Stimulated activated CD4-positive, alpha-beta T cell treated with anti-CD3 and anti-CD28 coated beads, TNF-alpha, amount 100 ng/mL, for 48 hours (primary cell): ENCODE measurements around the gene ZFYVE1.
"Not testable (repeated sequence)": the region's sequence is repeated elsewhere in the genome, so short reads cannot be mapped to it uniquely, and the experiment has no call there.

Source experiments
- DNase-seq, 3 donors: peaks; one replicate each; pipeline ENCODE4 v3.0.0-alpha.2; 2020; ENCODE audit warnings: low read depth in 3 of 3

The ZFYVE1 gene, protein sequence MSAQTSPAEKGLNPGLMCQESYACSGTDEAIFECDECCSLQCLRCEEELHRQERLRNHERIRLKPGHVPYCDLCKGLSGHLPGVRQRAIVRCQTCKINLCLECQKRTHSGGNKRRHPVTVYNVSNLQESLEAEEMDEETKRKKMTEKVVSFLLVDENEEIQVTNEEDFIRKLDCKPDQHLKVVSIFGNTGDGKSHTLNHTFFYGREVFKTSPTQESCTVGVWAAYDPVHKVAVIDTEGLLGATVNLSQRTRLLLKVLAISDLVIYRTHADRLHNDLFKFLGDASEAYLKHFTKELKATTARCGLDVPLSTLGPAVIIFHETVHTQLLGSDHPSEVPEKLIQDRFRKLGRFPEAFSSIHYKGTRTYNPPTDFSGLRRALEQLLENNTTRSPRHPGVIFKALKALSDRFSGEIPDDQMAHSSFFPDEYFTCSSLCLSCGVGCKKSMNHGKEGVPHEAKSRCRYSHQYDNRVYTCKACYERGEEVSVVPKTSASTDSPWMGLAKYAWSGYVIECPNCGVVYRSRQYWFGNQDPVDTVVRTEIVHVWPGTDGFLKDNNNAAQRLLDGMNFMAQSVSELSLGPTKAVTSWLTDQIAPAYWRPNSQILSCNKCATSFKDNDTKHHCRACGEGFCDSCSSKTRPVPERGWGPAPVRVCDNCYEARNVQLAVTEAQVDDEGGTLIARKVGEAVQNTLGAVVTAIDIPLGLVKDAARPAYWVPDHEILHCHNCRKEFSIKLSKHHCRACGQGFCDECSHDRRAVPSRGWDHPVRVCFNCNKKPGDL

DNA sequence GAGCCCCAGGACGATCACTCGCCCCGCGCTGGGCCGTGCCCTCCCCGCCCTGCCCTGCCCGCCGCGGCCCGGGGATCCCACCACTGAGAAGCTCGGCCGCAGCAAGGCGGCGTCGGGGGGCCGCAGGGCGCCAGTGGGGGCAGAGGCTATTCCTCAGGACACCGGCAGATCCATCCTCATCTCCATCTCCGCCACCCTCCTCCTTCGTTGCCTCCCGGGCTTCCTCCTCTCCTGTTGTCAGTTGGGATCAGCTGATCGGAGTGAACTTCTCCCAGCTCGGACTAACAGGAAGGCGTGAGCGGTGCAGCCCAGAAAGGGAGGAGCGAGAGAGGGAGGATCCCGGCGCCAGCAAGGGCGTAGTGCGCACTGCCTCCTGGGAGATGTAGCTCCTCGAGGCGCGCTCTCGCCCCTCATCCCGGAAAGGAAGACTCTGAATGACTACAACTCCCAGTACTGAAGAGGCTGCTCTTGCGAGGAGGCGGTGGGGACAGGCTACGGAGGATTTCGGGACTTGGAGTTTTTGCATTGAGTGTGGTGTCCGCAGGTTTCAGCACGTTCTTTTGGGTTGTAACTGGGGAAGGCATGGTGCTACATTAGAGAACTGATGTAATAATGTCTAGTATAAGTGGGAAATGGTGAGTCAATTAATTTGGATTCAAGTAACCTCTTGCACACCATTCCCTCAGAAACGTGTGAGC is at the start of gene ZFYVE1:
ZFYVE1 (minus strand) TSS at position 262 of the 698 bp plus-strand sequence. CDS start 2,598 bp downstream, outside the sequence.
- peak; percentile 85 to 91 (median 86) for DNase-seq

- DNase-seq = no peak
These were observed 42.7 kb upstream of the ZFYVE1 start for GRCh38 chr14:73069585-73069984.

DNA sequence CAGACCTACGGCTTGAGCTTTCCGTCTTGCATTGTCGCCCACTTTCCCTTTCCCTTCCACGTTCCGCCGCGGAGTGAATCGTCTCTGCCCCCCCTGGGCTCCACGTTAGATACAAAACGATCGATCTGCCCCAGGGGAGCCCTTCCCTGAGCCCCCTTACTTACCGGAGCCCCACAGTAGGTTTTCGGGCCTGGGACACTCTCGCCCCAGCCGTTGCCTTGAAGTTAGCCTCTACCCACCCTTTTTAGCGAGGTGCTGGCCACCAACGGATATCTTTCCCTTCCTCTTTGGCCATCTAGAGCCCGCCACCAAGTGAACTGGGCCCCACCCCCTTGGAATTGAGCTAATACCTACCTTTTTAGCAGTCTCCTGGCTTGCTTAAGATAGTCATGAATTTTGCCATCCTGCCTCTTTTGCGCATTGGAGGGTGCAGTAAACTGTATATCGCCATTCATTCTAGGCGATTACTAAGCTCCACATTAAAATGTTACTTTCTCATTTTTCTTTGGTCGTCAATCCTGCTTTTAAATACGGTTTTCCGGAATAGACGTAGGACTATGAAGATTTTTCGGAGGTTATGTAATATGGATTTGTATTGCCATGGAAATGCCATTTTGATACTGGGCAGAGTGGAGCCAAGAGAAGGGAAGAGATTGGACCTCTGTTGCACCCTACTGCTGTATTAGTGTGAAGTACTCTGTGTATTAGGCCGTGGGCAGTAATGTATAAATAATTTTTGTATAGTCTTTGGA is 32.2 kb upstream of the ZFYVE1 start:
- peak in 1 of 3 donors; percentile 20 for DNase-seq

GRCh38 chr14:73058224-73058921 is 31.5 kb upstream of the ZFYVE1 start, which contains the start of gene RBM25:
Gene RBM25 (plus strand): TSS chr14:73058534. CDS start chr14:73071642, 13,108 bp downstream.
- DNase-seq = peak; percentile 84 to 94 (median 88)

DNA sequence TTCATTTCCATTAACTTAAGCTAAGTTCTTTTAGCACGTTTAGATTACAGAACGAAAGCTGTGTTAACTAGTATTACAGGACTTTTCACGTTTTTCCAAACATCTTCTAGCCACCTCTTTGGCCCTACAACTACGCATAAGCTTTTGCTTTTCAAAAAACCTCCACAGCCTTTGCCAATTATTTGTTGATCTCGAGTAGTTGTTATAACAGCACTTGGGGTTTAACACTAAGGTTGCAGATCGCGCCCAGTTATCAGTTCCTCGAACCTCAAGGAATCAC is 31.0 kb upstream of the ZFYVE1 start:
- DNase-seq = no peak

- no peak for DNase-seq
These were observed 28.3 kb upstream of the ZFYVE1 start for GRCh38 chr14:73055251-73055650.

GRCh38 chr14:73049428-73049827 is 22.5 kb upstream of the ZFYVE1 start:
- DNase-seq = no peak

DNA sequence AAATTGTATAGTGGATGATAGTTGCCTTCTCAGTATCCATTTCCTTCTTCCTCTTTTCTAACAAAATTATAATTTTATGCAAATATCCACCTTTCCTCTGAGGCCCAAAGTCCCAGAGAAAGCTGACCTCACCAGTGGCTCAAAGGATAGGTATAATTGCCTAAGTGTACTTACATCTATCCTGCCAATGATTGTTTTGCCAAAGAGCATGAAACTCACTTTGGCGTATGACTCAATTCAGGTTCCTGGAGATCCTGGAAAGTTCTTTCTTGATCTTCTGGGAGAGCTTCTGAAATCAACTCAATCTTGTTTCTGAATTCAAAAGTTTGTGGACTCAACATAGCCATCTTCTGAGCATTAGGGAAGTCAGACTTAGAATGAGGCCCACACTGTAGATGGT is 20.9 kb upstream of the ZFYVE1 start:
- no peak for DNase-seq

DNA sequence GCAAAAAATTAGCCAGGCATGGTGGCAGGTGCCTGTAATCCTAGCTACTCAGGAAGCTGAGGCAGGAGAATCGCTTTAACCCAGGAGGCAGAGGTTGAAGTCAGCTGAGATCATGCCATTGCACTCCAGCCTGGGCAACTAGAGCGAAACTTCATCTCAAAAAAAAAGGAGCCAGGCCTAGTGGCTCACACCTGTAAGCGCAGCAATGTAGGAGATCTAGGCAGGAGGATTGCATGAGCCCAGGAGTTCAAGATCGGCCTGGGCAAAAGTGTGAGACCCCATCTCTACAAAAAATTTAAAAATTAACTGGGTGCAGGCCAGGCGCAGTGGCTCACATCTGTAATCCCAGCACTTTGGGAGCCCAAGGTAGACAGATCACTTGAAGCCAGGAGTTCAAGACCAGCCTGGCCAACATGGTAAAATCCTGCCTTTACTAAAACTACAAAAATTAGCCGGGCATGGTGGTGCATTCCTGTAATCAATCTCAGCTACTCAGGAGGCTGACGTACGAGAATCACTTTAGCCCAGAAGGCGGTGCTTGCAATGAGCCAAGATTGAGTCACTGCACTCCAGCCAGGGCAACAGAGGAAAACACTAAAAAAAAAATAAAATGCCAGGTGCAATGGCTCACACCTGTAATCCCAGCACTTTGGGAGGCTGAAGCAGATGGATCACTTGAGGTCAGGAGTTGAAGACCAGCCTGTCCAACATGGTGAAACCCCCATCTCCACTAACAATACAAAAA is 10.0 kb upstream of the ZFYVE1 start:
- DNase-seq = not testable (repeated sequence)

- no peak for DNase-seq
These were observed 1.1 kb upstream of the ZFYVE1 start for GRCh38 chr14:73027984-73028383.

DNA sequence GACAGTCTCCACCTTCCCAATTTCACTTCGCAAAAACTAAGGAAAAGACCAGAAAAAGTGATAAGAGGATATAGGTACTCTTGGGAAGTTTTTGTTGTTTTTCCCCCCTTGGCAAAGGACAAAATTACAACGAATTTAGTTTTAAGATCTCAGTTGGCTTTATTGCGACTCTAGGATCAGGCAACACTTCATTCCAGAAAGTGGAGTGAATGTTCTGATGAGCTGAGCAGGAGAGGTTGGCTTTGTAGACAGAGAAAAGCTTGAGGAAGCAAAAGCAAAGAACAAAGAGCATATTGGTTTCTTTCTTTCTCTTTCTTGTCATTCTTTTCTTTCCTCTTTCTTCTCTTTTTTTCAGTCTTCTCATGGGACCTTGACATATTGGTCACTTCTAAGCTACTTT is 640 bp upstream of the ZFYVE1 start:
- DNase-seq = no peak

GRCh38 chr14:73026243-73026844 is 562 bp downstream of the ZFYVE1 start:
- no peak for DNase-seq

GRCh38 chr14:73025544-73025943 is 1.4 kb downstream of the ZFYVE1 start:
- DNase-seq = no peak

DNA sequence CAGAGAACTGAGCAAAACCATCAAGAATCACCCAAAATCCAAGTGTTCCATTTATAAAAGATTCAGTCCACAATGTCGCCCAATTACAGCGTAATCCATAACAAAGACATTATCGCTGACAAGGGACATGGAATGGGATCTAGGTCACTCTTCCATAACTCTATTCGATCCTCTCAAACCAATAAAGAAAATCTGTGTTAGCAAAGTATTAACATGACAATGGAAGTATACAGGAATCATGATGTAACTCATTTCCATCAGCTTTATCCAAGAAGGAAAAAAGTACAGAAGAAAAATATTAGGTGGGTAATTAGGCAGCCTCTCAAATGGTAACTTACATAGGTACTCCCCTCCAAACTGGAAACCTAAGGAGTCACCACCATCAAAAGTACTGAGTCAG is 4.9 kb downstream of the ZFYVE1 start:
- no peak for DNase-seq

- not testable (repeated sequence) for DNase-seq
These were observed 10.9 kb downstream of the ZFYVE1 start for GRCh38 chr14:73016011-73016410.

DNA sequence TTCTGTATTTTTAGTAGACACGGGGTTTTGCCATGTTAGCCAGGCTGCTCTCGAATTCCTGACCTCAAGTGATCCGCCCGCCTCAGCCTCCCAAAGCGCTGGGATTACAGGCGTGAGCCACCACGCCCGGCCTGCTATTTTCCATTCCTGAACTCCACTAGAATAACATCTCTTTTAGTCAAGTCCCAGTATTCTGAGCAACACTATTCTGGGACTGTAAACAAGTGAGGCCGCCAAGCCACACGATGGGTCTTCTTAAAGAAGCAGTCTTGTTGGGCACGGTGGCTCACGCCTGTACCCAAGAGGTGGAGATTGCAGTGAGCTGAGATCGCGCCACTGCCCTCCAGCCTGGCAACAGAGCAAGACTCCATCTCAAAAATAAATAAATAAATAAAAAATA is 11.4 kb downstream of the ZFYVE1 start:
- DNase-seq = not testable (repeated sequence)

DNA sequence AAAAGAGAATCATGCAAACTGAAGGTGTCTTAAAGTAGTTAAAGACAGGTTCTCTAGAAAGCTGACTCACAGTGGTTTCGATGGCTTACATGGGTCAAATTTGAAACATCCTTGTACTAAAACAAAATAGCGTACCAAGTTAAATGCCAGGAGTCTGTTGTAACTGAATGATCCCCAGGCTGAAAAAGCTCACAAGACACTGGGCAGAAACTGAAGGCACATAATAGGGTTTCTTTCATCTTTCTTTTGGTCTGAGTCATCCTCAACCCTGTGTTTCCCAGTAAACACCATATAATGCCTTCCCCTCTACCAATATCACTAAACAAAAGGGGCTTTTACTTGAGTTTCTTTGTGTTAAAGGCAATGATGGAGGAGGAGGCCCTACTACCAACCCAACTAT is 12.8 kb downstream of the ZFYVE1 start:
- DNase-seq = no peak

GRCh38 chr14:73011189-73011588 is 15.7 kb downstream of the ZFYVE1 start:
- DNase-seq = not testable (repeated sequence)

- no peak for DNase-seq
These were observed 18.4 kb downstream of the ZFYVE1 start for GRCh38 chr14:73008501-73008900.

DNA sequence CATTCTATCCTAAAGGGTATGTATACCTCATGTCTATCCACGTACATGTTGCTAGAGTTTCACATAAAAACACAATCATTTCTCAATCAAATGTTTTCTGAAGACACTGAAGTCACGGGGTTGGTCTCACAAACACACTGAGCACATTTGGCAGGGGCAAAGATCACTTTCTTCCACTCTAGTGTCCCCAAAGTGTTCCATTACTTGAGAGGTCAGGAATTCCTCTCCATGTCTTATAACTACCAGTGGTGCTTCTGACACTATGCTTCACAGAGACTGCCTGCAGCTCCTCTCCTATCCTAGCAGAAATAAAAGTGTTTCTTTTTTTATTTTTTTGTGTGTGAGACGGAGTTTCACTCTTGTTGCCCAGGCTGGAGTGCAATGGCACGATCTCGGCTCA is 19.1 kb downstream of the ZFYVE1 start:
- DNase-seq = no peak
